ENCODE data around the gene XPOT. TPM values are rescaled to one million over a fixed set of nuclear protein-coding genes. Genes with fewer than 3 reads are reported as not detected.

The XPOT gene
- total and polyA plus RNA-seq, 4 donors: 16.7 to 44.8 (median 23.8) TPM

GRCh38 chr12:64473176-64473575 is 69.0 kb downstream of the XPOT start (continued):
- TF ChIP-seq, protein P1, sequence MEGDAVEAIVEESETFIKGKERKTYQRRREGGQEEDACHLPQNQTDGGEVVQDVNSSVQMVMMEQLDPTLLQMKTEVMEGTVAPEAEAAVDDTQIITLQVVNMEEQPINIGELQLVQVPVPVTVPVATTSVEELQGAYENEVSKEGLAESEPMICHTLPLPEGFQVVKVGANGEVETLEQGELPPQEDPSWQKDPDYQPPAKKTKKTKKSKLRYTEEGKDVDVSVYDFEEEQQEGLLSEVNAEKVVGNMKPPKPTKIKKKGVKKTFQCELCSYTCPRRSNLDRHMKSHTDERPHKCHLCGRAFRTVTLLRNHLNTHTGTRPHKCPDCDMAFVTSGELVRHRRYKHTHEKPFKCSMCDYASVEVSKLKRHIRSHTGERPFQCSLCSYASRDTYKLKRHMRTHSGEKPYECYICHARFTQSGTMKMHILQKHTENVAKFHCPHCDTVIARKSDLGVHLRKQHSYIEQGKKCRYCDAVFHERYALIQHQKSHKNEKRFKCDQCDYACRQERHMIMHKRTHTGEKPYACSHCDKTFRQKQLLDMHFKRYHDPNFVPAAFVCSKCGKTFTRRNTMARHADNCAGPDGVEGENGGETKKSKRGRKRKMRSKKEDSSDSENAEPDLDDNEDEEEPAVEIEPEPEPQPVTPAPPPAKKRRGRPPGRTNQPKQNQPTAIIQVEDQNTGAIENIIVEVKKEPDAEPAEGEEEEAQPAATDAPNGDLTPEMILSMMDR (IDR thresholded peaks at IDR 0.05; ENCODE audit: low read depth, low read length, missing input control): no peak
- TF ChIP-seq ATF3 (IDR thresholded peaks at IDR 0.05): no peak
- TF ChIP-seq REST (IDR thresholded peaks at IDR 0.05): no peak
- no peak for TF ChIP-seq NR2F2 (IDR thresholded peaks at IDR 0.05)
- TF ChIP-seq RAD21 (IDR thresholded peaks at IDR 0.05): no peak

- Histone ChIP-seq H3K36me3 (ENCODE audit: control insufficient read depth in 4 of 4, insufficient read depth in 3 of 4, low read depth in 1 of 4, low read length in 3 of 4) (peaks cover 6 to 47% (median 29%) of the 10 kb centered on the region in 4 donors), H3K27ac (ENCODE audit: low read depth in 1 of 2, low read length in 2 of 2) (no peak overlapping the region)
- TF ChIP-seq EGR1 (IDR thresholded peaks at IDR 0.05; ENCODE audit: low read depth in 2 of 2) (no peak), FOXA2 (IDR thresholded peaks at IDR 0.05) (no peak), REST (IDR thresholded peaks at IDR 0.05) (no peak), HNF4G (IDR thresholded peaks at IDR 0.05) (no peak), YY1 (IDR thresholded peaks at IDR 0.05) (no peak), NR2F2 (IDR thresholded peaks at IDR 0.05) (no peak), HNF4A (conservative IDR thresholded peaks at IDR 0.05) (no peak), RAD21 (IDR thresholded peaks at IDR 0.05) (no peak), JUND (IDR thresholded peaks at IDR 0.05) (no peak), ATF3 (IDR thresholded peaks at IDR 0.05) (no peak), TAF1 (conservative IDR thresholded peaks at IDR 0.05) (no peak), RXRA (IDR thresholded peaks at IDR 0.05) (no peak), SP1 (IDR thresholded peaks at IDR 0.05) (no peak), FOXA1 (IDR thresholded peaks at IDR 0.05) (no peak), GABPA (IDR thresholded peaks at IDR 0.05 in 1 of 2, conservative IDR thresholded peaks at IDR 0.05 in 1 of 2) (no peak)
- TF ChIP-seq, protein P1 (IDR thresholded peaks at IDR 0.05; ENCODE audit: low read depth, low read length, missing input control): no peak
- TF ChIP-seq, protein P2, sequence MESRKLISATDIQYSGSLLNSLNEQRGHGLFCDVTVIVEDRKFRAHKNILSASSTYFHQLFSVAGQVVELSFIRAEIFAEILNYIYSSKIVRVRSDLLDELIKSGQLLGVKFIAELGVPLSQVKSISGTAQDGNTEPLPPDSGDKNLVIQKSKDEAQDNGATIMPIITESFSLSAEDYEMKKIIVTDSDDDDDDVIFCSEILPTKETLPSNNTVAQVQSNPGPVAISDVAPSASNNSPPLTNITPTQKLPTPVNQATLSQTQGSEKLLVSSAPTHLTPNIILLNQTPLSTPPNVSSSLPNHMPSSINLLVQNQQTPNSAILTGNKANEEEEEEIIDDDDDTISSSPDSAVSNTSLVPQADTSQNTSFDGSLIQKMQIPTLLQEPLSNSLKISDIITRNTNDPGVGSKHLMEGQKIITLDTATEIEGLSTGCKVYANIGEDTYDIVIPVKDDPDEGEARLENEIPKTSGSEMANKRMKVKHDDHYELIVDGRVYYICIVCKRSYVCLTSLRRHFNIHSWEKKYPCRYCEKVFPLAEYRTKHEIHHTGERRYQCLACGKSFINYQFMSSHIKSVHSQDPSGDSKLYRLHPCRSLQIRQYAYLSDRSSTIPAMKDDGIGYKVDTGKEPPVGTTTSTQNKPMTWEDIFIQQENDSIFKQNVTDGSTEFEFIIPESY (IDR thresholded peaks at IDR 0.05): no peak
Observed at GRCh38 chr12:64475518-64475917, 71.3 kb downstream of the XPOT start.

More at GRCh38 chr12:64475518-64475917, 71.3 kb downstream of the XPOT start:
- Histone ChIP-seq H3K4me3 (ENCODE audit: low read depth in 1 of 3, low read length in 3 of 3) (no peak overlapping the region), H3K4me1 (ENCODE audit: control insufficient read depth in 4 of 4, insufficient read depth in 4 of 4, low read length in 3 of 4) (no peaks in the 10 kb centered on the region), H3K9ac (ENCODE audit: low read depth in 1 of 2, low read length in 2 of 2) (no peak overlapping the region), H3K9me3 (ENCODE audit: control insufficient read depth in 4 of 4, low read length in 3 of 4) (peaks cover 0 to 3% (median 1%) of the 10 kb centered on the region in 4 donors), H3K27me3 (ENCODE audit: control insufficient read depth in 4 of 4, insufficient read depth in 4 of 4, low read length in 3 of 4) (no peaks in the 10 kb centered on the region)
- DNase-seq (ENCODE audit: low spot score): no peak
- 98% methylated on average over 4 of the region's 4 CpGs for WGBS

All from liver (tissue), 9 donors.